Stimulated activated CD8-positive, alpha-beta memory T cell treated with anti-CD3 and anti-CD28 coated beads, Interleukin-15, amount 100 ng/mL, for 1 hour (primary cell): ENCODE data around the gene APOE.

Source experiments
- DNase-seq: peaks from one replicate; pipeline ENCODE4 v3.0.0-alpha.2; 2020; ENCODE audit warnings: low read depth

The APOE gene

GRCh38 chr19:44954649-44955504, 49.3 kb downstream of the APOE start, which contains the start of gene CLPTM1:
Gene CLPTM1 (plus strand): TSS chr19:44955380. CDS start chr19:44955396, 16 bp downstream.
- DNase-seq, result peak; percentile 95

- no peak for DNase-seq
These were observed 50.2 kb downstream of the APOE start for GRCh38 chr19:44955505-44956439.

- no peak for DNase-seq
These were observed 51.9 kb downstream of the APOE start for GRCh38 chr19:44957526-44957925.

GRCh38 chr19:44958090-44958489, 52.5 kb downstream of the APOE start:
- no peak for DNase-seq
